K562 (cell line): Measurements from ENCODE around the gene NRM. TPM values are rescaled to one million over a fixed set of nuclear protein-coding genes. Genes with fewer than 3 reads are reported as not detected.

Experiments used
- ATAC-seq: fragments of 200-7000 bp; cut with Tn5 transposase; 3 replicates; pipeline ENCODE4 v1.9.1; 2020; ENCODE audit warnings: moderate library complexity
- BruUV-seq: library from RNA; stranded (reverse); fragments of 400-500 nt; replicated peaks from 2 replicates; lab custom pipeline; 2021; lab: Mats Ljungman, UMichigan
- CTCF ChIA-PET: fragments of 300-600 bp; formaldehyde crosslinking; extraction: SDS; loops from one replicate; lab custom pipeline; 2021; ENCODE audit warnings: low intra/inter-chr PET ratio; lab: Yijun Ruan, JAX
- POLR2A ChIA-PET: fragments of 300-600, 350-650 bp; sonication (Branson Sonifier 250); formaldehyde crosslinking; extraction: SDS; loops from one replicate; lab custom pipeline; 2021; ENCODE audit warnings: antibody characterized with exemption, inconsistent platforms; lab: Yijun Ruan, JAX
- DNase-seq, 4 experiments: peaks; one replicate each; pipeline versions ENCODE4 v3.0.0 to v3.0.0-alpha.2; 2011 to 2018; ENCODE audit warnings: low spot score in 3 of 4, mixed read lengths in 3 of 4; ENCODE audit errors: extremely low read depth in 1 of 4
- FAIRE-seq: peaks from 2 replicates; lab custom pipeline; 2011; peaks lifted over from hg19 to GRCh38; lab: Jason Lieb, UNC
- H2AFZ ChIP-seq: 2 replicates; pipeline ENCODE4 v1.6.0; 2011; ENCODE audit warnings: low read depth, low read length, control low read depth, inconsistent platforms
- H3K27ac ChIP-seq: fragments of 200-600 bp; 3 replicates; pipeline ENCODE4 v1.8.0; 2011; ENCODE audit warnings: low read depth, mild to moderate bottlenecking, control low read depth, inconsistent platforms, low read length, moderate library complexity, mixed read lengths; ENCODE audit errors: extremely low read depth
- H3K27me3 ChIP-seq, 2 experiments: fragments of 300-600 bp in 1 of 2; 2 replicates in 1 of 2; 3 replicates in 1 of 2; pipeline versions ENCODE4 v1.6.0 to v1.8.0; 2011; ENCODE audit warnings: inconsistent platforms in 2 of 2, low read length in 2 of 2, mild to moderate bottlenecking in 1 of 2, mixed read lengths in 1 of 2, moderate library complexity in 1 of 2; ENCODE audit not compliant: control insufficient read depth in 2 of 2, insufficient read depth in 2 of 2
- H3K36me3 ChIP-seq: fragments of 300-600 bp; 3 replicates; pipeline ENCODE4 v1.8.0; 2011; ENCODE audit warnings: mild to moderate bottlenecking, low read length, inconsistent platforms; ENCODE audit not compliant: control insufficient read depth, insufficient read depth
- H3K4me1 ChIP-seq, 2 experiments: fragments of 200-600 bp in 1 of 2; replicated peaks in 1 of 2; 2 replicates in 1 of 2; 3 replicates in 1 of 2; pipeline versions ENCODE4 v1.5.1 to v1.8.0; 2011; ENCODE audit warnings: inconsistent platforms in 2 of 2, low read length in 2 of 2, mild to moderate bottlenecking in 1 of 2, mixed read lengths in 1 of 2, moderate library complexity in 1 of 2; ENCODE audit not compliant: control insufficient read depth in 2 of 2, insufficient read depth in 2 of 2
- H3K4me2 ChIP-seq: 2 replicates; pipeline ENCODE4 v1.6.1; 2011; ENCODE audit warnings: low read length, control low read depth, inconsistent platforms, mixed read lengths; ENCODE audit not compliant: insufficient read depth
- H3K4me3 ChIP-seq: fragments of 200-600 bp; sonication (generic), shearing (Covaris generic); 2 replicates; pipeline ENCODE4 v1.5.1; 2016; ENCODE audit warnings: control low read depth, inconsistent platforms
- H3K79me2 ChIP-seq: fragments of 200-600 bp; 3 replicates; pipeline ENCODE4 v1.8.0; 2011; ENCODE audit warnings: low read length, inconsistent platforms; ENCODE audit not compliant: control insufficient read depth, insufficient read depth
- H3K9ac ChIP-seq, 2 experiments: 2 replicates each; pipeline versions ENCODE4 v1.6.0 to v1.6.1; 2011; ENCODE audit warnings: low read depth in 2 of 2, low read length in 2 of 2, control low read depth in 1 of 2, inconsistent platforms in 1 of 2, mild to moderate bottlenecking in 1 of 2, mixed read lengths in 1 of 2; ENCODE audit not compliant: insufficient read depth in 1 of 2
- H3K9me1 ChIP-seq: one replicate; pipeline ENCODE4 v1.6.0; 2011; ENCODE audit warnings: inconsistent platforms, mild to moderate bottlenecking, low read length, moderate library complexity; ENCODE audit not compliant: control insufficient read depth, insufficient read depth
- H3K9me3 ChIP-seq: replicated peaks from 2 replicates; pipeline ENCODE4 v1.5.1; 2011; ENCODE audit warnings: low read depth, low read length, inconsistent platforms; ENCODE audit not compliant: control insufficient read depth, insufficient read depth
- H4K20me1 ChIP-seq: replicated peaks from 2 replicates; pipeline ENCODE4 v1.6.1; 2011; ENCODE audit warnings: low read length, inconsistent platforms, mixed read lengths; ENCODE audit not compliant: control insufficient read depth, insufficient read depth
- CHD1 ChIP-seq: fragments of 200-600 bp; sonication (generic); IDR thresholded peaks from one replicate; pipeline ENCODE4 v1.6.1; 2012; ENCODE audit warnings: mild to moderate bottlenecking, moderate library complexity, low read length, inconsistent platforms
- ERF ChIP-seq: fragments of 450-650 bp; formaldehyde crosslinking; IDR thresholded peaks from 2 replicates; pipeline ENCODE4 v1.4.0; 2020; ENCODE audit warnings: mild to moderate bottlenecking, mixed read lengths
- GATA2 ChIP-seq: sonication (generic); formaldehyde crosslinking; IDR thresholded peaks from 2 replicates; pipeline ENCODE4 v1.4.0; 2020; ENCODE audit warnings: mild to moderate bottlenecking, missing genetic modification reagents
- HCFC1 ChIP-seq: IDR thresholded peaks from 2 replicates; pipeline ENCODE4 v1.6.1; 2012; ENCODE audit warnings: low read depth, low read length, improper control_type of control experiment
- KDM5B ChIP-seq: fragments of 200-600 bp; sonication (generic); IDR thresholded peaks from 2 replicates; pipeline ENCODE4 v1.6.1; 2012; ENCODE audit warnings: low read depth, mild to moderate bottlenecking, moderate library complexity, low read length, control low read depth, inconsistent platforms; ENCODE audit not compliant: insufficient replicate concordance
- KLF6 ChIP-seq: fragments of 250-450 bp; sonication (Bioruptor Pico); IDR thresholded peaks from 2 replicates; pipeline ENCODE4 v1.4.0; 2020; ENCODE audit warnings: mild to moderate bottlenecking, moderate library complexity, borderline replicate concordance
- MTA1 ChIP-seq: fragments of 450-650 bp; IDR thresholded peaks from 2 replicates; pipeline ENCODE4 v1.6.1; 2017; ENCODE audit warnings: borderline replicate concordance
- PHF20 ChIP-seq: fragments of 450-650 bp; IDR thresholded peaks from 2 replicates; pipeline ENCODE4 v1.6.1; 2018; ENCODE audit not compliant: partially characterized antibody
- PPARD ChIP-seq: fragments of 250-450 bp; sonication (Bioruptor Pico); IDR thresholded peaks from 2 replicates; pipeline ENCODE4 v1.8.0; 2022; ENCODE audit warnings: inconsistent platforms, mild to moderate bottlenecking, moderate library complexity
- TCF3 ChIP-seq: sonication (generic); formaldehyde crosslinking; IDR thresholded peaks from 2 replicates; pipeline ENCODE4 v1.4.0; 2020; ENCODE audit warnings: mild to moderate bottlenecking, missing genetic modification reagents
- THAP12 ChIP-seq: fragments of 250-450 bp; sonication (Bioruptor Pico); IDR thresholded peaks from 2 replicates; pipeline ENCODE4 v1.9.0; 2021; ENCODE audit warnings: mild to moderate bottlenecking, inconsistent platforms
- ZBTB2 ChIP-seq: fragments of 450-650 bp; IDR thresholded peaks from 2 replicates; pipeline ENCODE4 v1.6.1; 2016; ENCODE audit warnings: antibody characterized with exemption
- ZEB2 ChIP-seq: fragments of 450-650 bp; IDR thresholded peaks from 2 replicates; pipeline ENCODE4 v1.6.1; 2016
- ZNF12 ChIP-seq: sonication (generic); formaldehyde crosslinking; IDR thresholded peaks from 2 replicates; pipeline ENCODE4 v1.4.0; 2020; ENCODE audit warnings: mild to moderate bottlenecking, missing genetic modification reagents
- ZNF121 ChIP-seq: sonication (generic); formaldehyde crosslinking; conservative IDR thresholded peaks from 2 replicates; pipeline ENCODE4 v1.8.0; 2022; ENCODE audit warnings: missing genetic modification reagents
- ZNF79 ChIP-seq: fragments of 250-450 bp; sonication (Bioruptor Pico); IDR thresholded peaks from 2 replicates; pipeline ENCODE4 v1.4.0; 2020; ENCODE audit warnings: low read depth, mild to moderate bottlenecking, moderate library complexity
- WGBS: fragments of 100-300 bp; shearing (Covaris generic); methylation state at CpG from one replicate; pipeline ENCODE4 v1.1.6; 2016; ENCODE audit warnings: low coverage, mixed read lengths; ENCODE audit not compliant: insufficient coverage; ENCODE audit errors: missing lambda C conversion rate; 5-methylcytosine and 5-hydroxymethylcytosine counted together
- in situ Hi-C: fragments of 300-500 bp; cut with MboI; formaldehyde crosslinking; loops from 4 replicates; pipeline ENCODE4 v1.15.0; 2018; ENCODE audit warnings: inconsistent platforms, mixed read lengths
- intact Hi-C: fragments of 100-400 bp; cut with micrococcal nuclease; formaldehyde crosslinking; loops from 2 replicates; pipeline ENCODE4 v1.14.2; 2022
- polyA plus RNA-seq, 8 experiments: library from polyadenylated mRNA; depleted of rRNA in 4 of 8; stranded (reverse) in 5 of 8; unstranded in 3 of 8; fragments of >200 nt; fragmentation: Nextera tagmentation in 2 of 8; fragmentation: Illumina TruSeq in 1 of 8; extraction: Ambion mirVana in 2 of 8; extraction: Trizol in 1 of 8; gene quantifications; 2 replicates each; pipeline versions ENCODE4 v1.2.1 to v1.2.3, GENCODE V29; 2011 to 2014; ENCODE audit warnings: inconsistent platforms in 1 of 8, missing spikeins in 1 of 8
- total RNA-seq, 7 experiments: library from RNA; depleted of rRNA in 6 of 7; stranded (reverse); fragments of >200 nt in 6 of 7; fragmentation: Illumina TruSeq in 2 of 7; extraction: Trizol in 2 of 7; gene quantifications; 2 replicates each; pipeline versions ENCODE4 v1.2.1 to v1.2.3, GENCODE V29; 2011 to 2021; ENCODE audit warnings: low replicate concordance in 1 of 7

NRM gene
- total and polyA plus RNA-seq, 9 of the 15 experiments (the other 6 are each of a cell fraction or from before 2014, with no cell fraction given), result 9.7 to 58.2 (median 18.1) TPM

GRCh38 chr6:30687659-30688431 is 2.9 kb downstream of the NRM start (continued):
- peak; percentile 65 for TF ChIP-seq CHD1
- no peak for TF ChIP-seq GATA2 (CRISPR knock-in tag)
- TF ChIP-seq ZEB2, result no peak
- no peak for TF ChIP-seq TCF3
- no peak for TF ChIP-seq MTA1
- peak; percentile 17 for TF ChIP-seq KDM5B
- no peak for TF ChIP-seq PHF20
- TF ChIP-seq, all 486 proteins: peak for 31

GRCh38 chr6:30686908-30687658 is 3.7 kb downstream of the NRM start:
- peak overlapping the region; percentile 97 for H3K4me2 ChIP-seq
- DNase-seq, result peak; percentile 90 to 96 (median 92)
- WGBS, result under 1% methylated on average over 31 of the region's 52 CpGs
- in situ Hi-C loops (no loop called here), intact Hi-C loops (loop anchor here (1.0 to 10.0 kb wide), 3 partner anchors 30 to 128 kb away; partner anchors contain the start of genes MDC1 and TUBB)
- CTCF ChIA-PET, result no interaction called here
- H3K27me3 ChIP-seq, result no peaks in the 10 kb centered on the region
- H3K4me1 ChIP-seq, result peaks cover 50 to 88% of the 10 kb centered on the region in 2 experiments
- peak overlapping the region; percentile 75 to 95 for H3K9ac ChIP-seq
- peak; percentile 59 for ATAC-seq
- H3K9me3 ChIP-seq, result no peaks in the 10 kb centered on the region
- BruUV-seq, result no TSS peak
- peak overlapping the region; percentile 88 for H3K27ac ChIP-seq
- H4K20me1 ChIP-seq, result no peaks in the 10 kb centered on the region
- H3K36me3 ChIP-seq, result peaks cover 11% of the 10 kb centered on the region; the same call in 2 of the 3 replicates
- peak; percentile 65 for FAIRE-seq
- POLR2A ChIA-PET, result interaction anchor here (0.6 to 23.5 kb wide), 7 partner anchors 8 to 601 kb away, joined by 4 to 524 read pairs (median 6); partner anchors contain the start of genes DHX16, MDC1 and TUBB
- H3K9me1 ChIP-seq, result no peaks in the 10 kb centered on the region
- peaks cover 80% of the 10 kb centered on the region for H3K79me2 ChIP-seq
- peak overlapping the region; percentile 81 for H2AFZ ChIP-seq
- peak overlapping the region; percentile 81 for H3K4me3 ChIP-seq
- no peak for TF ChIP-seq ZNF79 (CRISPR knock-in tag)
- TF ChIP-seq KLF6 (CRISPR knock-in tag), result peak; percentile 92
- TF ChIP-seq ZBTB2, result peak; percentile 94
- no peak for TF ChIP-seq PPARD (CRISPR knock-in tag)
- 0 out of 2 replicates have a peak, but pooled peaks have one; percentile 33 for TF ChIP-seq THAP12 (CRISPR knock-in tag)
- no peak for TF ChIP-seq HCFC1
- TF ChIP-seq ZNF12, result no peak
- TF ChIP-seq ZNF121 (CRISPR knock-in tag), result 0 out of 2 replicates have a peak, but pooled peaks have one; percentile 9
- peak; percentile 62; the same call in 1 of the 2 replicates for TF ChIP-seq ERF (CRISPR knock-in tag)
